ENCODE measurements around the gene CNKSR1.

Gene CNKSR1

DNA sequence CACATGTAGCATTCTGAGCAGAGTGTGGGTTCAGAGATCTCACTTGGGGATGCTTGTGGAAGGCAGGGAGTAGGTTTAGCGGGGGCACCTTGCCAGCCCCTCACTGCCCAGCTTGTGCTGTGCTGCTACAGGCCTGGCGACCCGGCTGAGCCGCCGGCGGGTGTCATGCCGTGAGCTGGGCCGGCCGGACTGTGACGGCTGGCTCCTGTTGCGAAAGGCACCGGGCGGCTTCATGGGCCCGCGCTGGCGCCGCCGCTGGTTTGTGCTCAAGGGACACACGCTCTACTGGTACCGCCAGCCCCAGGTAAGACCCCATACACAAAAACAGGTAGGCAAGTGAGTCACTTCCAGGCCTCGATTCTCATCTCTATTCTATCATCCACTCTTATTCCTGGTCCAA lies 7.6 kb downstream of the CNKSR1 start:
- DNase-seq (ENCODE audit: low spot score): no peak

DNA sequence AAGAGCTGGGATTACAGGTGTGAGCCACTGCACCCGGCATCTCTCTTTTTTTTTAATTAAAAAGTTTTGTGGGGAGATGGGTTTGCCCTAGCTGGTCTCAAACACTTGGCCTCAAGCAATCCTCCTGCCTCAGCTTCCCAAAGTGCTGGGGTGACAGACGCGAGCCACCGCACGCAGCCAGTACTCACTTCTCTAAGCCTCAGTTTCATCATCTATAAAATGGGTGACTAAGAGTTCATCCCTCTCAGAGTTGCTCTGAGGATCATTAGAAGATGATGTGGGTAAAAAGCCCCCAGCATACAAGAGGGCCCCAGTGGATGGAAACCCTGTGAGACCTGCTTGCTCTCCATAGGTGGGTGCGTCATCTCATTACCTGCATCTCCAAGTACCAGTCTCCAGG lies 10.6 kb downstream of the CNKSR1 start:
- DNase-seq (ENCODE audit: low spot score): no peak

DNA sequence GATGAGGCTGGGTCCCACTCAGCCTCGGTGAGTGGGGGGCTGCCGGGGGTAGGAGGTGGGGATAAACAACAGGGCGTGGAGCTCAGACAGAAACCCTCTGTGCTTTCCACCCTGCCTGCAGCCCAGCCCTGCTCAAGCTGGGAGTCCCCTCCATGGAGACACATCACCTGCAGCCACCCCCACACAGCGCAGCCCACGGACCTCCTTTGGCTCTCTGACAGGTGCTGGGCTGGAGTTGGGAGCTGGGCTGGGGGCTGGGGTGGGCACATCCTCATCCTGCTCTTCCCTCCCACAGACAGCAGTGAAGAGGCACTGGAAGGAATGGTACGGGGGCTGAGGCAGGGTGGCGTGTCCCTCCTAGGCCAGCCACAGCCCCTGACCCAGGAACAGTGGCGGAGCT lies 11.2 kb downstream of the CNKSR1 start:
- DNase-seq (ENCODE audit: low spot score): no peak

DNA sequence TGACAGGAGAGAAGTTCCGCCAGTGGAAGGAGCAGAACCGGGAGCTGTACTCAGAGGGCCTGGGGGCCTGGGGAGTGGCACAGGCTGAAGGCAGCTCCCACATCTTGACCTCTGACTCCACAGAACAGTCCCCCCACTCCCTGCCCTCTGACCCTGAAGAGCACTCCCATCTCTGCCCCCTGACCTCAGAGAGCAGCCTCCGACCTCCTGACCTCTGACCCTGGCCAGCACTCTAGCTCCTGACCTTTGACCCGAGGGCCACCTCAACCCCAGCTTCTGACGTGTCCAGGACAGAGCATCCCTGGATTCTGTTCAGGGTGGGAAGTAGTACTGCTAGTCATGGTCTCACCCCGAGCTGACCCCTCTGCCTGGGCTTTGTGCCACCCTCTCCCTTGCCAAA lies 12.0 kb downstream of the CNKSR1 start:
- DNase-seq (ENCODE audit: low spot score): no peak

DNA sequence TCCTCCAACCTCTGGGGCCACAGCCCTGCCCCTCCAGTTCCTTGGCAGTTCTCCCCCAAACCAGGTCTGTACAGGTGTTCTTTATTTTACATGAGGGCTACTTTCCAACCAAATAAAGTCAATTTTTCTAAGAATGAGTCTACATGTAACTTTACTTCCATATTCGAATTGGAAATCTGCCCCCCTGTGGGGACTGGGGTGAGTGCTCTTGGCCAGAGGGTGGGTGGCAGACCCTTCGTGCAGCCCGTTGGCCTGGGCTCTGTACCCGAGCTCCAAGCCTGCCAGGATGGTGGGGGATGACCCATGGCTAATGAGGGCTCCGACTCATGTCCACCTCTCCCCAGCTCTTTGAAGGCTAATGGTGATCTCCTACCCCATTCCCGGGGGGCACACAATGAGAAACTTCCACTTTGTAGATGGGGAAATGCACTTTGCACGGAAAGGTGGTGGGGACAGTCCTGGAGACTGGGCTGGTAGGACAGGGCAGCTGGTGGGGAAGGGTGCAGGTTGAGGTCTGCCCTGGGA lies 12.5 kb downstream of the CNKSR1 start:
- no peak for DNase-seq (ENCODE audit: low spot score)

- peak; percentile 47 for DNase-seq (ENCODE audit: low spot score)
These were observed 13.2 kb downstream of the CNKSR1 start, which contains the start of gene CATSPER4 for GRCh38 chr1:26190373-26190987. Gene CATSPER4 (plus strand): TSS chr1:26190602. CDS start chr1:26190628, 26 bp downstream.

DNA sequence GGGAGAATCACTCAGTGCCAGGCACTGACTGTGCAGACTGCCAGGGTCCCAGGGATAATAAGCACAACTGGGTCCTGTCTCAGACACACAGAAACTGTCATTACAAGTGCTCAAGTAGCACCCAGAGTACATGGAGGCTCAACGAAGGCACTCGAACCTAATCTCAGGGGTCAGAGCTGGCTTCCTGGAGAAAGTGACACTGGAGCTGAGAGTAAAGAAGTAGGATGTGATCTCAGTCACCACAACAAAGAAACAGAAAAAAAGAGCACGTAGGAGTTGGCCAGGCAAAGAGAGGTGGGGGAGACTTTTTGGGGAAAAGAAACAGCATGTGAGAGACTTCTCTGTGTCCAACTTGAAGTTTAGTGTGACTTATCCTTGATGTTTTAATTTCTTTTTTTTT lies 14.4 kb downstream of the CNKSR1 start:
- no peak for DNase-seq (ENCODE audit: low spot score)

DNA sequence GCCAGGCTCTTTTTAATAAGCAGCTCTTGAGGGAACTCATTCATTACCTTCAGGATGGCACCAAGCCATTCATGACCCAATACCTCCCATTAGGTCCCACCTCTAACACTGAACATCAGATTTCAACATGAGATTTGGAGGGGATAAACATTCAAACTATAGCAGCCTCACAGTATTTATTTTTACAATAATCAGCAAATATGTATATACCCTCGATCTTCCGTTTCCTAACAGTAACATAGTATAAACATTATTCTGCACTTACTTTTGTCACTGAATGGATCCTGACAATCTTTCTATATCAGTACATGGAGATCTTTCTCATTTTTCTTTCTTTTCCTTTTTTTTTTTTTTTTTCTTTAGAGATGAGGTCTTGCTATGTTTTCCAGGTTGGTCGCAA lies 18.5 kb downstream of the CNKSR1 start:
- DNase-seq (ENCODE audit: low spot score): no peak

GRCh38 chr1:26197301-26197700 lies 20.0 kb downstream of the CNKSR1 start:
- no peak for DNase-seq (ENCODE audit: low spot score)

- no peak for DNase-seq (ENCODE audit: low spot score)
These were observed 20.5 kb downstream of the CNKSR1 start for GRCh38 chr1:26197813-26198212.

DNA sequence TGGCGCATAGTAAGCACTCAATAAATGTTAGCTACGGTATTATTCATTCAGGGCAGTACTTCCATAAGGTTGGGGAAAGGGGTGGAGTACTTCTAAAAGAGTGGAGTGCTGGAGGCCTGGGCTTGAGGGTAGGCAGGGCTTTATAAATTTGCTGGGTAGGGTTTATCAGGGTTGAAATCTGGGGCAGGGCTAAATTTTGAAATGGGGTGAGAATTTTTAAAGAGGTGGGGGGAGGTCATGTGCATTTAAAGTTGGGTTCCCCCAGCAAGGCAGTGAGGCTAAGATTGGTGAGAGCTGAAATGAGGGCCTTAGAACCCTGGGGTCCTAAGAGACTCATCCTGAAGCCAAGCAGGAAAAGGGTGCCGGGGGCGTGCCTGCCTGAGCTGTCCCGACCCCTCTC lies 23.1 kb downstream of the CNKSR1 start:
- DNase-seq (ENCODE audit: low spot score): no peak

DNA sequence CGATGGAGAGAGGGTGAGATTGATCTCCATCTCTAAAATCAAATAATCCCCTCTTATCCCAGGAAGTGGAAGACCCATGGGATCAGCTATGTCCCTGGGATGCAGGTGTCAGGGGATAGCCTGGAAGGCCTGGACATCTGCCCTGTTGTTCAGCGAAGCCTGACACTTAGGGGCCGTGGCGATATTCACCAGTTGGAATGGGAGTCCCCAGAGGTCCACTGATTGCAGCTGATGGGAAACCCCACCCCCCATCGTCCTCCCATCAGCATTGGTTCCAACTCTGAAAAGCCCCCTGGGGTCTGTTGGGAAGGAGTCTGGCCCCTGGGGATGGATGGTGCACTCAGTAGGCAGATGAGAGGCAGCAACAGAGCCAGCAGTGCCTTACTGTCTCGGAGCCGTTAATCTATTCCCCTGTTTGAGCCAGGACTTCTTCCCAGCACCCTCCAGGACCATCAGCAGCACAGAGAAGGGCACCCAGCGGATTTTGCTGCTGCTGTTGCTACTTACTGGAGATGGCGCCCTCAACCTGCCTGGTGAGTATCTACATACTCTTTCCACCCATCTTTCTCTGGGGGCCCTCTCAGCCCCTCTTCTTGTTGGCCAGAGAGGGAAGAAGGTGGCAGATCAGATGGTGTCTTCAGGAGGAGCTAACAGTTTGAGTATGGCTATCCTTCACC lies 26.5 kb downstream of the CNKSR1 start:
- no peak for DNase-seq (ENCODE audit: low spot score)

DNA sequence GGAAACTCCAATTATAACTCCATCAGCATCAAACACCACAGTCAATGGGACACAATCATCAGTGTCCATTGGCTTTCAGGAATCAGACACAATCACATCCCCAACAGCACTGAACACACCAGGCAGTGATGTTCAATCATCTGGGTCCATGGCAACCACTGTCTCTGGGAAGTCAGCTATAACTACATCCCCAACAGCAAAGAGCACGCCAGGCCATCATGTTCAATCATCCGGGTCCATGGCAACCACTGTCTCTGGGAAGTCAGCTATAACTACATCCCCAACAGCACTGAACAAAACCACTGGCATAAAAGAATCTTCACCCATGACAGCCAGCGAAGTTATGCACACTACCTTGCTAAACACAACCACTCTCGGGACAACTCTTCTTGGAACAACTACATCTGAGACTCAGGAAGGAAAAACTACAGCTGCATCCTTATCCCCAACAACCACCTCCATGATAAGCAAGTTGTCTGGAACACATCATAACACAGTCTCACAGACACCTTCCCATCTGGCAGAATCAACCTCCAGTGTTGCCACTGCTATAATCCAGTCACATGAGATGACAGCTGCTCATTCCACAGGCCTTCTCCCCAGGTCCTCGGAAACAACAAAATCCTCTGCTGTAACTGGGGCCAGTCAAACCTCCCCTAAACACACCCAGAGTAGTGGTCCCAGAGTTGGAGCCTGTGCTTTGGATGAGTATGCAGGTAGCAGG lies 33.0 kb downstream of the CNKSR1 start:
- DNase-seq (ENCODE audit: low spot score): no peak

- no peak for DNase-seq (ENCODE audit: low spot score)
These were observed 35.4 kb downstream of the CNKSR1 start for GRCh38 chr1:26212726-26213125.

DNA sequence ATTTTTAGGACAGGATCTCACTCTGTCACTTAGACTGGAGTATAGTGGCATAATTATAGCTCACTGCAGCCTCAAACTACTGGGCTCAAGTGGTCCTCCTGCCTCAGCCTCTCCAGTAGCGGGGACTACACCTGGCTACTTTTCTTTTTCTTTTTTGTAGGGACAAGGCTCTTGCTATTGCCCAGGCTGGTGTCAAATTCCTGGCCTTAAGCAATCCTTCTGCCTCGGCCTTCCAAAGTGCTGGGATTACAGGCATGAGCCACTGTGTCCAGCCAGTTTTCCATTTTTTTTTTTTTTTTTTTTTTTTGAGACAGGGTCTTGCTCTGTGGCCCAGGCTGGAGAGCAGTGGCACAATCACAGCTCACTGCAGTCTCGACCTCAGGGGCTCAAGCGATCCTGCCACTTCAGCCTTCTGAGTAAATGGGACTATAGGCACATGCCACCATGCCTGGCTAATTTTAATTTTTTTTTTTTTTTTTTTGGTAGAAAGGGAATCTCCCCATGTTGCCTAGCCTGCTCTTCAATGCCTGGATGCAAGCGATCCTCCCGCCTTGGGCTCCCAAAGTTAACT lies 36.1 kb downstream of the CNKSR1 start:
- no peak for DNase-seq (ENCODE audit: low spot score)

DNA sequence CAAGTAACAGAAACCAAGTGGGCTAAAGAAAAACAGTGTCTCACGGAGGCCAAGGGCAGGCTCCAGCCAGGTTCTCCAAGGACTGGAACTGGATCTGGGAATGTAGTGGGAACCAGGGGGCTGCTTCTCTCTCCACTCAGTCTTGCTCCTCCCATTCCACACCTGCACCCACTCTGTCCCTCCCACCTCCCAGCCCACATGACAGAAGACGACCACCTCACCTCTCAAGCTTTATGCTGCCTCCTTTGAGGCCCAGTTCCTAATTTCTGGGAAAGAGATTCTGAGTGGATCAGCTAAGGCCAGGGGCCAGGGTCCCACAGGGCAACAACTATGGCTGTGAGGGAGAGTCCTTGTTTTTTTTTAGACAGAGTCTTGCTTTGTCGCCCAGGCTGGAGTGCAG lies 38.0 kb downstream of the CNKSR1 start:
- no peak for DNase-seq (ENCODE audit: low spot score)

DNA sequence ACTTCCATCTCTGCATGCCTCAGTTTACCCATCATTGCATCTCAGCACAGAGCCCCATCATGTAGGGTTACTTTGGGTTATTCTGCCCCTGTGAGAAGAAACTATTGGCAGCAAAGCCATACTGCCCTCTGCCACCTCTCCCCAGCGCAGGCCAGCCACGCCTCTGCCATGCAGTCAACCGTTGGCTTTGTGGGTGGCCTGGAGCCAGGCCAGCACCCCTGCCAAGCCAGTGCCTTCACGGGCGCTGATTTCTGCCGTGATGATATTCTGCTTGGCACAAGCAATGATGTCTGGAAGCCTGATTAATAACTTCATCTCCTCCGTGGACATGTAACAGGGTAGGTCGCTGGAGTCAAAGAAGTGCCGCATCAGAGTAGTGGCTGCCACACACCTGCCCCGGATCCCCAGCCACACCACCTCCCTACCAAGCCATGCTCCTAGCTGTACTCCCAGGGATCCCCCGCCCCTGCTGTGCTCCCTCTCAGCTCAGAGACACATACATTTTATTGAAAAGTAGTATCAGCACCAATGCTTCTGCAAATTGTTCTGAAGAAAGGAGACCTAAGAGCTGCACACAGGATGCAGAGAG lies 41.7 kb downstream of the CNKSR1 start:
- no peak for DNase-seq (ENCODE audit: low spot score)

- DNase-seq (ENCODE audit: low spot score): no peak
These were observed 43.1 kb downstream of the CNKSR1 start for GRCh38 chr1:26220199-26220912.

DNA sequence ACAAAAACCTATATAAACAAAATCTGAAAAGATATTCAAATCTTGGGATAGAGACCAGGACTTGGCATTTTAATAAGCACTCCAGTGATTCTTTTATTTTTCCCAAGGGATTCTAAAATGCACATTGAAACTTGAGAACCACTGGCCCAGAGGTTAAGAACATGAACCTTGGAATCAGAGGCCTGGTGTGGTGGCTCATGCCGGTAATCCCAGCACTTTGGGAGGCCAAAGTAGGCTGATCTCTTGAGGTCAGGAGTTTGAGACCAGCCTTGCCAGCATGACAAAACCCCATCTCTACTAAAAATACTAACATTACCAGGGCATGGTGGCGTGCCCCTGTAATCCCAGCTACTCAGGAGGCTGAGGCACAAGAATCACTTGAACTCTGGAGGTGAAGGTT lies 43.8 kb downstream of the CNKSR1 start:
- no peak for DNase-seq (ENCODE audit: low spot score)

DNA sequence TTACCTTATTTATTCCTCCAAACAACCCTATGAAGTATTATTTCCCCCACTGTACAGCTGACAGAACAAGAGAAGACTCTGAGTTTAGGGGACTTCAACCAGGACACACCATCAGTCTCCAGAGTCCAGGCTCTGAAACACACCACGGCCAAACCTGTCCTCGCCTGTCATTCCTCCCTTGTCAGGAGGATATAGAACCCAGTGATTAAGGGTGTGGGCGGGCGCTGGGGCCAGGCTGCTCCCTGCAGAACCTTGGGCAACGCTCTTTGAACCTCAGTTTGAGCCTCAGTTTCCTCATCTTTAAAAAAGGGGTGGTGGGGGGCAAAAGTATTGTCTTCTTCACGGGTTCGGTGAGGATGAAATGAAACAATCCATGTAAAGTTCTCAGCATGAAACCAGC lies 47.3 kb downstream of the CNKSR1 start:
- DNase-seq (ENCODE audit: low spot score): no peak

GRCh38 chr1:26225033-26225831 lies 47.9 kb downstream of the CNKSR1 start:
- DNase-seq (ENCODE audit: low spot score): no peak

Measured in COLO829 (cell line).